AG10803 (cell line): Measurements from ENCODE around the gene CHAC1.

Experiments used
- DNase-seq: peaks from one replicate; pipeline ENCODE4 v3.0.0; 2010; ENCODE audit warnings: low read depth
- H3K4me3 ChIP-seq: 2 replicates; pipeline ENCODE4 v1.5.1; 2011; ENCODE audit warnings: mild to moderate bottlenecking, low read length, control low read depth
- TF ChIP-seq, protein P1 (sequence below): conservative IDR thresholded peaks from 2 replicates; pipeline ENCODE4 v1.5.1; 2011; ENCODE audit warnings: mild to moderate bottlenecking, low read length, control low read depth, inconsistent platforms

CHAC1 gene

DNA sequence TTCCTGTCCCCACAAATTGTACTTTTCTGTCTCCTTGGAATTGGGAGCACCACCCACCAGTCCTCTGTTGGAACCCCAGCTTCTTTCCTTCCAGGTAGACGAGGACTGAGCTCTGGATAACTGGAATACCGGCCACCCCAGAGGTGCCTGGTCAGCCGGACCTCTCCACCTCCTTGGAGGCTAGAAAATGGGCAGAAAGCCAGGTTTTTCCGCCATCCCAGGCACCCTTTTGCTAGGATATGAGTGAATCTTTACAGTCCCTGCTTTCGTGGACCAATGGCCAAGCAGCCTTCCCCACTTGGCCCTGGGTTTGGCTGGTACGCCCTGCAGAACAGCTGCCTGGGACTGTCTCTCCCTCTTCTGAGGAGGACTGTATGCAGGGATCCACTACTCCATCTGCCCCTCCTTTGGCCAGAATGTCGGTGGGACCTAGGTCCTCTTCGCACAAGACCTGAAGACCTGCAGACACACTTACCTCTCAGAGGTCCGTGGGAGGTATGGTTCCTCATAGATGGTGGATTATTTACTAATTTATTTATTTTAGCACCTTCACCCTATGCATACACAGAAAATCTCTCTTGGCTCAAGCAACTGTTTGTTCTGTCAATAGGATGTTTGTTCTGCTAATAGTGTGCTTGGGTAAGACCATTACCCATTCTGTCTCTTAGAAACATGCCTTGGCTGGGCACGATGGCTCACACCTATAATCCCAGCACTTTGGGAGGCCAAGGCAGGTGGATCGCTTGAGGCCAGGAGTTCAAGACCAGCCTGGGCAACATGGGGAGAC lies 8.6 kb upstream of the CHAC1 start:
- H3K4me3 ChIP-seq, result no peak overlapping the region
- DNase-seq, result no peak
- TF ChIP-seq, protein P1, sequence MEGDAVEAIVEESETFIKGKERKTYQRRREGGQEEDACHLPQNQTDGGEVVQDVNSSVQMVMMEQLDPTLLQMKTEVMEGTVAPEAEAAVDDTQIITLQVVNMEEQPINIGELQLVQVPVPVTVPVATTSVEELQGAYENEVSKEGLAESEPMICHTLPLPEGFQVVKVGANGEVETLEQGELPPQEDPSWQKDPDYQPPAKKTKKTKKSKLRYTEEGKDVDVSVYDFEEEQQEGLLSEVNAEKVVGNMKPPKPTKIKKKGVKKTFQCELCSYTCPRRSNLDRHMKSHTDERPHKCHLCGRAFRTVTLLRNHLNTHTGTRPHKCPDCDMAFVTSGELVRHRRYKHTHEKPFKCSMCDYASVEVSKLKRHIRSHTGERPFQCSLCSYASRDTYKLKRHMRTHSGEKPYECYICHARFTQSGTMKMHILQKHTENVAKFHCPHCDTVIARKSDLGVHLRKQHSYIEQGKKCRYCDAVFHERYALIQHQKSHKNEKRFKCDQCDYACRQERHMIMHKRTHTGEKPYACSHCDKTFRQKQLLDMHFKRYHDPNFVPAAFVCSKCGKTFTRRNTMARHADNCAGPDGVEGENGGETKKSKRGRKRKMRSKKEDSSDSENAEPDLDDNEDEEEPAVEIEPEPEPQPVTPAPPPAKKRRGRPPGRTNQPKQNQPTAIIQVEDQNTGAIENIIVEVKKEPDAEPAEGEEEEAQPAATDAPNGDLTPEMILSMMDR, result no peak

GRCh38 chr15:40948706-40949473 lies 4.4 kb upstream of the CHAC1 start:
- no peak overlapping the region for H3K4me3 ChIP-seq
- no peak for DNase-seq
- TF ChIP-seq, protein P1, result no peak

DNA sequence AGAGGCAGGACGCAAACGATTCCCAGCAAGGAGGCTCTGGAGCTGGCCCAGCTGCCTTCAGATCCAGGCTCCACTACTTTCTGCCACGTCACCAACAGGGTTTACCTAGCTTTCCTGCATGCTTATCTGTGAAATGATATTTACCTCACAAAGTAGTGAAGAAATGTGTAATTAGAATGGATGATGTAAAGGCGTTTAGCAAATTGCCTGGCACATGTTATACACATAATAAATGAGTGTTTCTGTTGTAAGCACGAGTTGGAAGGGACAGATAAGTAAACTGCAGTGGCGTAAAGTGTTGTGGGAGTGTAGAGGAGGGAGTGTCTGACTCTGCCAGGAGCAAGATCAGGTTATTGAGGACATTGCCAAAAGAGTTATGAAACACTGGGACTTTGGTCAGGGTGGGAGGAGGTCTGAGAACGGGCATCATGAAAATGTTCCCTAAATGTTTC lies 3.5 kb upstream of the CHAC1 start:
- no peak overlapping the region for H3K4me3 ChIP-seq
- TF ChIP-seq, protein P1, result no peak
- DNase-seq, result no peak

DNA sequence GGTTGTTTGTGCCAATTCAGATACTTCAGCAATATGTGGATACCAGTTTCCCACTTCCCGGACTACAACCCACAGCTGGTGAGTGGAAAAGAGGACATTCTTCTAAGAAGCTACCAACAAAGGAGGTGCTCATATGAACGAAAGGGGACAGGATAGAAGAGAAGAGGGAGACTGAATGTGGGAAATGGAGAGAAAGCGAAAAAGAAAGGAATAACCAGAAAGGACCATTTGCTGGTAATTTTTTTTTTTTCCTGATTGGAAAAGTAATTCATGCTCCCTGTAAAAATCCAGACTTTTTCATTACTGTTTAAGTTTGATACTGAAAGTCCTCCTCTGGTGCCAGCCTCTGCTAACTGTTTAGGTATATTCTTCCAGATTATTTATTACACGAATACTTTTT lies 1.5 kb upstream of the CHAC1 start:
- TF ChIP-seq, protein P1, result no peak
- no peak for DNase-seq
- H3K4me3 ChIP-seq, result no peak overlapping the region

GRCh38 chr15:40952301-40952900 lies 870 bp upstream of the CHAC1 start:
- no peak for DNase-seq
- peak overlapping the region; percentile 98 for H3K4me3 ChIP-seq

DNA sequence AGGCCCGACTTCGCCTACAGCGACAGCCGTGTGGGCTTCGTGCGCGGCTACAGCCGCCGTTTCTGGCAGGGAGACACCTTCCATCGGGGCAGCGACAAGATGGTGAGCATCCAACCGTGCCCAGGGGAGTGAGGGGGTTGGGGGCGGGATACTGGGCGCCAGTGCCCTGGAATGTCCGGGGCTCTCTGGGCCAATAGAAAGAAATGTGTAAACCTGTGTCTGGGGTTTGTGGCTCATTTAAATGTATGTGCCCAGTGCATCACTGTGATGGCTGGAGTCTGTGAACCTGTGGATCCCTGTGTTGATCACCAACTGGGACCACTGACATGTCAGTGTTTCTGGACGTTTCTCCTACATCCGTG lies 423 bp downstream of the CHAC1 start:
- H3K4me3 ChIP-seq, result peak overlapping the region; percentile 98
- TF ChIP-seq, protein P1, result no peak
- DNase-seq, result no peak

More at GRCh38 chr15:40952301-40952900, 870 bp upstream of the CHAC1 start:
- TF ChIP-seq, protein P1, result no peak

DNA sequence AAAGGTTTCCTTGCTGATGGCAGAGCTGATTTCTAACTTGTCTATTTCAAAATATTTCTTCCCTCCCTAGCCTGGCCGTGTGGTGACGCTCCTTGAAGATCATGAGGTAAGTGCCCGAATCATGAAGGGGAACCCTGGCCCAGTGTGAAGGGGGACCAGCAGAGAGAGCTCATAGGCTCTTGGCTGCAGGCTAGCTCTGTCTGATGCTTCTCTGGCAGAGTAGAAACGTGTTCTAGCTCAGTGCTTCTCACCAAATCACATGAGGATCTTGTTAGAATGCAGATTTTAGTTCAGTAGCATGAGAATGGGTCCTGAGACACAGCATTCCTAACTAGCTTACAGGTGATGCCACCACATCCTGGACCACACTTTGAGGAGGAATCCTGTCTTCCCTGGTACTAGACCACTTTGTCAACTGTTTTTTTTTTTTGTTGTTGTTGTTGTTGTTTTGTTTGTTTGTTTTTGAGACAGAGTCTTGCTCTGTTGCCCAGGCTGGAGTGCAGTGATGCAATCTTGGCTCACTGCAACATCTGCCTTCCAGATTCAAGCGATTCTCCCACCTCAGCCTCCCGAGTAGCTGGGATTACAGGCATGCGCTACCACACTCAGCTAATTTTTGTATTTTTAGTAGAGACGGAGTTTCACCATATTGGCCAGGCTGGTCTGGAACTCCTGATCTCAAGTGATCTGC lies 1.0 kb downstream of the CHAC1 start:
- DNase-seq, result peak; percentile 26
- H3K4me3 ChIP-seq, result peak overlapping the region; percentile 98
